Sigmoid colon (tissue), 7 donors: ENCODE data around the gene TMEM26. TPM values are rescaled to one million over a fixed set of nuclear protein-coding genes. Genes with fewer than 3 reads are reported as not detected.

ENCODE experiments used
- DNase-seq: peaks from one replicate; pipeline ENCODE4 v3.0.0-alpha.2; 2019
- H3K27ac ChIP-seq, 4 donors: fragments of 200-600 bp; sonication (generic); one replicate each; pipeline ENCODE4 v1.5.1; 2016 to 2019; ENCODE audit warnings: mild to moderate bottlenecking in 1 of 4
- H3K27me3 ChIP-seq, 3 donors: fragments of 200-600 bp; sonication (generic); one replicate each; pipeline ENCODE4 v1.5.1; 2019; ENCODE audit warnings: mild to moderate bottlenecking in 1 of 3
- H3K36me3 ChIP-seq, 4 donors: fragments of 200-600 bp; sonication (generic); one replicate each; pipeline ENCODE4 v1.5.1; 2016 to 2019
- H3K4me1 ChIP-seq, 4 donors: fragments of 200-600 bp; sonication (generic); one replicate each; pipeline ENCODE4 v1.5.1; 2017 to 2019
- H3K4me3 ChIP-seq, 4 donors: fragments of 200-600 bp; sonication (generic); one replicate each; pipeline ENCODE4 v1.5.1; 2017 to 2019; ENCODE audit warnings: mild to moderate bottlenecking in 2 of 4, moderate library complexity in 1 of 4
- H3K9me3 ChIP-seq, 4 donors: fragments of 200-600 bp in 3 of 4; sonication (generic) in 3 of 4; one replicate each; pipeline versions ENCODE4 v1.5.1 to v1.6.1; 2013 to 2019
- CTCF ChIP-seq, 4 experiments: fragments of 450-650 bp in 3 of 4; fragments of 200-600 bp in 1 of 4; IDR thresholded peaks; one replicate each; pipeline ENCODE4 v1.5.1; 2016 to 2019; ENCODE audit warnings: antibody characterized with exemption in 4 of 4, mild to moderate bottlenecking in 3 of 4, moderate library complexity in 2 of 4
- EP300 ChIP-seq, 4 donors: sonication (generic); formaldehyde crosslinking; IDR thresholded peaks; one replicate each; pipeline ENCODE4 v1.6.1; 2017; ENCODE audit warnings: antibody characterized with exemption in 4 of 4
- POLR2A ChIP-seq, 2 donors: fragments of 450-650 bp; IDR thresholded peaks; one replicate each; pipeline ENCODE4 v1.6.1; 2016; ENCODE audit warnings: antibody characterized with exemption in 2 of 2, mild to moderate bottlenecking in 2 of 2, moderate library complexity in 2 of 2
- POLR2AphosphoS5 ChIP-seq, 4 donors: sonication (generic); formaldehyde crosslinking; IDR thresholded peaks; one replicate each; pipeline ENCODE4 v1.6.1; 2017; ENCODE audit warnings: antibody characterized with exemption in 4 of 4
- WGBS, 2 donors: extraction: QIAGEN DNeasy Blood & Tissue Kit; methylation state at CpG; one replicate each; pipeline ENCODE4 v1.1.7; 2013; 5-methylcytosine and 5-hydroxymethylcytosine counted together
- intact Hi-C: fragments of 100-400 bp; cut with DNase I; formaldehyde crosslinking; loops from one replicate; pipeline ENCODE4 v1.15.1; 2023
- polyA plus RNA-seq, 3 donors: library from polyadenylated mRNA; stranded (reverse); fragments of 200-250 nt; gene quantifications; one replicate each; pipeline ENCODE4 v1.2.3, GENCODE V29; 2013
- total RNA-seq, 4 donors: library from RNA; depleted of rRNA; stranded (reverse); fragments of >200 nt; gene quantifications; one replicate each; pipeline ENCODE4 v1.1.0, GENCODE V29; 2016
- donor health status: healthy with polysubstance abuse.
- donor health status: Bipolar disorder and iron deficiency.
- donor health status: healthy.

The TMEM26 gene
- total and polyA plus RNA-seq, 7 donors, result under 0.01 to 2.3 (median 0.36) TPM

GRCh38 chr10:61471491-61471890 is 18.3 kb upstream of the TMEM26 start:
- Histone ChIP-seq H3K9me3 (no peaks in the 10 kb centered on the region), H3K27me3 (no peaks in the 10 kb centered on the region), H3K4me3 (no peak overlapping the region), H3K27ac (no peak overlapping the region), H3K36me3 (no peaks in the 10 kb centered on the region), H3K4me1 (no peaks in the 10 kb centered on the region)
- 92 to 94% methylated on average over 2 of the region's 2 CpGs for WGBS, 2 donors
- intact Hi-C loops, result no loop called here
- DNase-seq, result no peak
- TF ChIP-seq POLR2AphosphoS5 (IDR thresholded peaks at IDR 0.05), result no peak
- no peak for TF ChIP-seq EP300 (IDR thresholded peaks at IDR 0.05)
- TF ChIP-seq POLR2A (IDR thresholded peaks at IDR 0.05), result no peak
- TF ChIP-seq CTCF (IDR thresholded peaks at IDR 0.05), result no peak

GRCh38 chr10:61470740-61471139 is 17.6 kb upstream of the TMEM26 start:
- no peak for DNase-seq
- TF ChIP-seq EP300 (IDR thresholded peaks at IDR 0.05) (no peak), POLR2AphosphoS5 (IDR thresholded peaks at IDR 0.05) (no peak), POLR2A (IDR thresholded peaks at IDR 0.05) (no peak), CTCF (IDR thresholded peaks at IDR 0.05) (no peak)
- H3K36me3 ChIP-seq, result no peaks in the 10 kb centered on the region
- H3K27ac ChIP-seq, result no peak overlapping the region
- H3K4me1 ChIP-seq, result no peaks in the 10 kb centered on the region
- no peak overlapping the region for H3K4me3 ChIP-seq
- intact Hi-C loops, result no loop called here
- WGBS, 2 donors, result 93 to 95% methylated on average over 2 of the region's 2 CpGs
- H3K9me3 ChIP-seq, result no peaks in the 10 kb centered on the region
- H3K27me3 ChIP-seq, result no peaks in the 10 kb centered on the region

- H3K9me3 ChIP-seq, result no peaks in the 10 kb centered on the region
- no peaks in the 10 kb centered on the region for H3K36me3 ChIP-seq
- 89 to 92% methylated on average over 3 of the region's 3 CpGs for WGBS, 2 donors
- TF ChIP-seq POLR2AphosphoS5 (IDR thresholded peaks at IDR 0.05) (no peak), CTCF (IDR thresholded peaks at IDR 0.05) (no peak)
- intact Hi-C loops, result no loop called here
- H3K27me3 ChIP-seq, result no peaks in the 10 kb centered on the region
- no peak overlapping the region for H3K27ac ChIP-seq
- H3K4me3 ChIP-seq, result no peak overlapping the region
- no peak for DNase-seq
- H3K4me1 ChIP-seq, result peaks cover 0 to 24% (median 11%) of the 10 kb centered on the region in 4 donors
These were observed 12.9 kb upstream of the TMEM26 start for GRCh38 chr10:61465901-61466632.

GRCh38 chr10:61465171-61465496 is 12.0 kb upstream of the TMEM26 start:
- TF ChIP-seq POLR2AphosphoS5 (IDR thresholded peaks at IDR 0.05) (no peak), CTCF (IDR thresholded peaks at IDR 0.05) (no peak), POLR2A (IDR thresholded peaks at IDR 0.05) (no peak), EP300 (IDR thresholded peaks at IDR 0.05) (no peak)
- no peak for DNase-seq
- intact Hi-C loops, result no loop called here

More at GRCh38 chr10:61465171-61465496, 12.0 kb upstream of the TMEM26 start:
- no peaks in the 10 kb centered on the region for H3K27me3 ChIP-seq
- peaks cover 0 to 24% (median 11%) of the 10 kb centered on the region in 4 donors for H3K4me1 ChIP-seq
- H3K27ac ChIP-seq, result no peak overlapping the region
- H3K4me3 ChIP-seq, result no peak overlapping the region
- no peaks in the 10 kb centered on the region for H3K36me3 ChIP-seq
- no peaks in the 10 kb centered on the region for H3K9me3 ChIP-seq
